Measurements from ENCODE around the gene RAPGEFL1. TPM values are rescaled to one million over a fixed set of nuclear protein-coding genes. Genes with fewer than 3 reads are reported as not detected.

RAPGEFL1 gene
- total RNA-seq, 1 experiment from 2014 or later = 23.0 TPM

- TF ChIP-seq HMGXB4 (CRISPR knock-in tag; IDR thresholded peaks at IDR 0.05) (no peak), IRF2 (CRISPR knock-in tag; IDR thresholded peaks at IDR 0.05; ENCODE audit: borderline replicate concordance, low read depth) (no peak), ZNF671 (CRISPR knock-in tag; IDR thresholded peaks at IDR 0.05) (no peak), SMAD3 (CRISPR knock-in tag; IDR thresholded peaks at IDR 0.05; ENCODE audit: borderline replicate concordance) (no peak), TCF7 (CRISPR knock-in tag; IDR thresholded peaks at IDR 0.05; ENCODE audit: low read depth) (no peak), PREB (CRISPR knock-in tag; IDR thresholded peaks at IDR 0.05; ENCODE audit: borderline replicate concordance) (no peak), USF2 (CRISPR knock-in tag; IDR thresholded peaks at IDR 0.05) (no peak)
These were observed 67.0 kb downstream of the RAPGEFL1 start (continued) for GRCh38 chr17:40244255-40244654.

Small RNA genes within 50 kb of the gene (microRNA-seq; reads per million reads assigned to microRNA genes)
- gene MIR6866 (ENCODE audit: borderline number of aligned reads) (not detected), gene MIR6867 (ENCODE audit: borderline number of aligned reads) (not detected)

Other genes with a start within 250 kb of the RAPGEFL1 start
- gene ORMDL3, start 249.9 kb upstream of the RAPGEFL1 start, total RNA-seq (2021) = 53.2 to 59.4 TPM (median 54.1 TPM) in 3 replicates
- not detected in 3 replicates for gene LRRC3C, start 249.7 kb upstream of the RAPGEFL1 start, total RNA-seq (2021)
- not detected in 3 replicates for gene GSDMA, start 214.5 kb upstream of the RAPGEFL1 start, total RNA-seq (2021)
- 157 to 190 TPM (median 158 TPM) in 3 replicates for gene PSMD3, start 196.7 kb upstream of the RAPGEFL1 start, total RNA-seq (2021)
- not detected in 3 replicates for gene CSF3, start 162.0 kb upstream of the RAPGEFL1 start, total RNA-seq (2021)
- gene MED24, start 123.1 kb upstream of the RAPGEFL1 start, total RNA-seq (2021) = 95.5 to 107 TPM (median 103 TPM) in 3 replicates
- 11.9 to 15.9 TPM (median 12.0 TPM) in 3 replicates for gene THRA, start 114.5 kb upstream of the RAPGEFL1 start, total RNA-seq (2021)
- gene NR1D1, start 76.9 kb upstream of the RAPGEFL1 start, total RNA-seq (2021) = 5.6 to 7.6 TPM (median 6.2 TPM) in 3 replicates
- 69.2 to 78.1 TPM (median 73.7 TPM) in 3 replicates for gene MSL1, start 55.5 kb upstream of the RAPGEFL1 start, total RNA-seq (2021)
- 107 to 119 TPM (median 115 TPM) in 3 replicates for gene CASC3, start 36.9 kb upstream of the RAPGEFL1 start, total RNA-seq (2021)
- gene WIPF2, start 41.8 kb downstream of the RAPGEFL1 start, total RNA-seq (2021) = 23.0 to 24.6 TPM (median 23.8 TPM) in 3 replicates
- 85.9 to 125 TPM (median 87.9 TPM) in 3 replicates for gene CDC6, start 110.4 kb downstream of the RAPGEFL1 start, total RNA-seq (2021)
- 14.3 to 20.7 TPM (median 15.8 TPM) in 3 replicates for gene RARA, start 131.7 kb downstream of the RAPGEFL1 start, total RNA-seq (2021)
- gene GJD3, start 187.3 kb downstream of the RAPGEFL1 start, total RNA-seq (2021) = 1.4 to 2.3 TPM (median 2.0 TPM) in 3 replicates
- 273 to 307 TPM (median 292 TPM) in 3 replicates for gene TOP2A, start 240.4 kb downstream of the RAPGEFL1 start, total RNA-seq (2021)